HCT116 (cell line): Measurements from ENCODE around the gene CYSTM1.

ENCODE experiments used
- EGR1 ChIP-seq: IDR thresholded peaks from 2 replicates; pipeline ENCODE4 v1.6.1; 2012; ENCODE audit warnings: low read depth
- POLR2A ChIP-seq: IDR thresholded peaks from 2 replicates; pipeline ENCODE4 v1.7.0; 2011; ENCODE audit warnings: borderline replicate concordance; ENCODE audit not compliant: insufficient read depth, insufficient read length; ENCODE audit errors: extremely low read depth
- YY1 ChIP-seq: IDR thresholded peaks from 2 replicates; pipeline ENCODE4 v1.6.1; 2011; ENCODE audit warnings: low read length, low read depth, moderate library complexity, mild to moderate bottlenecking; ENCODE audit not compliant: insufficient replicate concordance; ENCODE audit errors: extremely low read depth
- TF ChIP-seq, protein P1 (sequence below), 3 experiments: fragments of 200-600 bp in 1 of 3; sonication (generic) in 1 of 3; IDR thresholded peaks in 2 of 3; conservative IDR thresholded peaks in 1 of 3; 2 replicates each; pipeline ENCODE4 v1.5.1; 2012 to 2017; ENCODE audit warnings: low read depth in 2 of 3, low read length in 2 of 3, antibody characterized with exemption in 1 of 3, borderline replicate concordance in 1 of 3, control low read depth in 1 of 3, mild to moderate bottlenecking in 1 of 3, mixed read lengths in 1 of 3, mixed run types in 1 of 3, moderate library complexity in 1 of 3; ENCODE audit not compliant: insufficient read depth in 1 of 3

- TF ChIP-seq POLR2A, result no peak
- TF ChIP-seq, protein P1, sequence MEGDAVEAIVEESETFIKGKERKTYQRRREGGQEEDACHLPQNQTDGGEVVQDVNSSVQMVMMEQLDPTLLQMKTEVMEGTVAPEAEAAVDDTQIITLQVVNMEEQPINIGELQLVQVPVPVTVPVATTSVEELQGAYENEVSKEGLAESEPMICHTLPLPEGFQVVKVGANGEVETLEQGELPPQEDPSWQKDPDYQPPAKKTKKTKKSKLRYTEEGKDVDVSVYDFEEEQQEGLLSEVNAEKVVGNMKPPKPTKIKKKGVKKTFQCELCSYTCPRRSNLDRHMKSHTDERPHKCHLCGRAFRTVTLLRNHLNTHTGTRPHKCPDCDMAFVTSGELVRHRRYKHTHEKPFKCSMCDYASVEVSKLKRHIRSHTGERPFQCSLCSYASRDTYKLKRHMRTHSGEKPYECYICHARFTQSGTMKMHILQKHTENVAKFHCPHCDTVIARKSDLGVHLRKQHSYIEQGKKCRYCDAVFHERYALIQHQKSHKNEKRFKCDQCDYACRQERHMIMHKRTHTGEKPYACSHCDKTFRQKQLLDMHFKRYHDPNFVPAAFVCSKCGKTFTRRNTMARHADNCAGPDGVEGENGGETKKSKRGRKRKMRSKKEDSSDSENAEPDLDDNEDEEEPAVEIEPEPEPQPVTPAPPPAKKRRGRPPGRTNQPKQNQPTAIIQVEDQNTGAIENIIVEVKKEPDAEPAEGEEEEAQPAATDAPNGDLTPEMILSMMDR (IDR thresholded peaks at IDR 0.05 in 2 of 3, conservative IDR thresholded peaks at IDR 0.05 in 1 of 3; ENCODE audit: borderline replicate concordance in 1 of 3, insufficient read depth in 1 of 3, low read depth in 2 of 3, low read length in 2 of 3), result 0 out of 6 replicates have a peak, but pooled peaks of 2 of the 3 experiments have one; percentile 3 to 7
- no peak for TF ChIP-seq YY1
- TF ChIP-seq EGR1, result no peak
These were observed 511 bp downstream of the CYSTM1 start for GRCh38 chr5:140175367-140176030.
